SK-N-SH (cell line): ENCODE measurements around the gene RPS6KA2. TPM values are rescaled to one million over a fixed set of nuclear protein-coding genes. Genes with fewer than 3 reads are reported as not detected.
A peak's percentile ranks its signal among the peaks of the same experiment; 100 is the strongest.

Source experiments
- CTCF ChIA-PET: fragments of 300-600, 350-600 bp; formaldehyde crosslinking; extraction: SDS; loops from one replicate; lab custom pipeline; 2021; lab: Yijun Ruan, JAX
- POLR2A ChIA-PET: fragments of 350-600 bp; sonication (Branson Sonifier 250); formaldehyde crosslinking; extraction: SDS; loops from one replicate; lab custom pipeline; 2020; ENCODE audit warnings: antibody characterized with exemption, inconsistent platforms; lab: Yijun Ruan, JAX
- DNase-seq: peaks from one replicate; pipeline ENCODE4 v3.0.0; 2012
- H2AFZ ChIP-seq: fragments of 200-600 bp; sonication (generic); 2 replicates; pipeline ENCODE4 v1.8.1; 2016; ENCODE audit warnings: antibody characterized with exemption, mild to moderate bottlenecking, low read depth
- H3F3A ChIP-seq: fragments of 200-600 bp; sonication (generic); replicated peaks from 2 replicates; pipeline ENCODE3; 2016; ENCODE audit warnings: antibody characterized with exemption, mild to moderate bottlenecking; ENCODE audit not compliant: insufficient read depth
- H3K27ac ChIP-seq, 2 experiments: fragments of 200-500 bp in 1 of 2; fragments of 200-600 bp in 1 of 2; sonication (Bioruptor generic) in 1 of 2; sonication (generic), shearing (Covaris generic) in 1 of 2; 2 replicates each; pipeline versions ENCODE4 v1.5.1 to v1.6.1; 2014 to 2016; ENCODE audit warnings: low read depth in 2 of 2, inconsistent platforms in 1 of 2, low read length in 1 of 2, mild to moderate bottlenecking in 1 of 2, mixed read lengths in 1 of 2
- H3K27me3 ChIP-seq: fragments of 200-600 bp; sonication (generic), shearing (Covaris generic); 2 replicates; pipeline ENCODE4 v1.6.1; 2016; ENCODE audit warnings: mixed run types; ENCODE audit not compliant: insufficient read depth
- H3K36me3 ChIP-seq, 2 experiments: fragments of 200-500 bp in 1 of 2; fragments of 200-600 bp in 1 of 2; sonication (Bioruptor generic) in 1 of 2; sonication (generic) in 1 of 2; replicated peaks in 1 of 2; 2 replicates each; pipeline versions ENCODE3 to v1.5.1; 2014 to 2016; ENCODE audit warnings: low read length in 1 of 2, mild to moderate bottlenecking in 1 of 2; ENCODE audit not compliant: insufficient read depth in 2 of 2, control insufficient read depth in 1 of 2
- H3K4me1 ChIP-seq, 2 experiments: fragments of 200-500 bp in 1 of 2; fragments of 200-600 bp in 1 of 2; sonication (Bioruptor generic) in 1 of 2; sonication (generic), shearing (Covaris generic) in 1 of 2; 2 replicates each; pipeline versions ENCODE4 v1.5.1 to v1.6.1; 2014 to 2016; ENCODE audit warnings: low read depth in 1 of 2, low read length in 1 of 2, mixed run types in 1 of 2; ENCODE audit not compliant: insufficient read depth in 2 of 2, control insufficient read depth in 1 of 2
- H3K4me2 ChIP-seq: fragments of 200-600 bp; sonication (generic), shearing (Covaris generic); 2 replicates; pipeline ENCODE4 v1.6.1; 2017; ENCODE audit warnings: mixed run types
- H3K4me3 ChIP-seq, 2 experiments: fragments of 200-500 bp in 1 of 2; fragments of 200-600 bp in 1 of 2; sonication (Bioruptor generic) in 1 of 2; sonication (generic), shearing (Covaris generic) in 1 of 2; 2 replicates each; pipeline versions ENCODE4 v1.5.1 to v1.8.1; 2014 to 2016; ENCODE audit warnings: low read depth in 2 of 2, inconsistent platforms in 1 of 2, low read length in 1 of 2, mild to moderate bottlenecking in 1 of 2, mixed read lengths in 1 of 2, moderate library complexity in 1 of 2
- H3K79me2 ChIP-seq: fragments of 200-600 bp; sonication (generic); 2 replicates; pipeline ENCODE4 v1.8.1; 2017; ENCODE audit warnings: mild to moderate bottlenecking; ENCODE audit not compliant: insufficient read depth
- H3K9ac ChIP-seq: fragments of 200-600 bp; sonication (generic); 2 replicates; pipeline ENCODE4 v1.6.1; 2017; ENCODE audit warnings: mixed run types
- H3K9me2 ChIP-seq: fragments of 200-600 bp; sonication (generic); 2 replicates; pipeline ENCODE4 v1.6.1; 2017; ENCODE audit warnings: mixed run types
- H3K9me3 ChIP-seq: fragments of 200-600 bp; sonication (generic); 2 replicates; pipeline ENCODE4 v1.6.1; 2017; ENCODE audit warnings: mixed run types, mild to moderate bottlenecking, moderate library complexity
- H4K20me1 ChIP-seq: fragments of 200-600 bp; sonication (generic); 2 replicates; pipeline ENCODE4 v1.6.1; 2017; ENCODE audit warnings: mild to moderate bottlenecking, mixed run types; ENCODE audit not compliant: insufficient read depth
- CHD2 ChIP-seq: fragments of 150-350 bp; IDR thresholded peaks from 2 replicates; pipeline ENCODE4 v1.6.1; 2018; ENCODE audit warnings: low read length; ENCODE audit not compliant: partially characterized antibody
- ELF1 ChIP-seq: IDR thresholded peaks from 2 replicates; pipeline ENCODE4 v1.4.0; 2012
- EP300 ChIP-seq, 2 experiments: IDR thresholded peaks; 2 replicates each; pipeline versions ENCODE4 v1.4.0 to v1.6.1; 2012; ENCODE audit warnings: borderline replicate concordance in 1 of 2, low read depth in 1 of 2, low read length in 1 of 2
- EZH2phosphoT487 ChIP-seq: fragments of 200-600 bp; sonication (generic); IDR thresholded peaks from 2 replicates; pipeline ENCODE4 v1.6.1; 2017; ENCODE audit warnings: low read depth, mixed run types, mild to moderate bottlenecking, antibody characterized with exemption, moderate library complexity, borderline replicate concordance
- FOXJ3 ChIP-seq: sonication (generic); formaldehyde crosslinking; IDR thresholded peaks from 2 replicates; pipeline ENCODE4 v1.5.1; 2020; ENCODE audit warnings: mild to moderate bottlenecking, missing genetic modification reagents
- FOXM1 ChIP-seq: IDR thresholded peaks from 2 replicates; pipeline ENCODE4 v1.4.0; 2012; ENCODE audit warnings: low read depth, mild to moderate bottlenecking
- JUND ChIP-seq: IDR thresholded peaks from 2 replicates; pipeline ENCODE4 v1.4.0; 2012
- MXI1 ChIP-seq: IDR thresholded peaks from 2 replicates; pipeline ENCODE4 v1.6.1; 2012; ENCODE audit warnings: mild to moderate bottlenecking, low read depth, low read length, improper control_type of control experiment
- NFIC ChIP-seq: IDR thresholded peaks from 2 replicates; pipeline ENCODE4 v1.4.0; 2012; ENCODE audit warnings: borderline replicate concordance
- NRF1 ChIP-seq: IDR thresholded peaks from 2 replicates; pipeline ENCODE4 v1.6.1; 2012; ENCODE audit warnings: low read depth, mild to moderate bottlenecking, low read length
- PBX3 ChIP-seq: IDR thresholded peaks from 2 replicates; pipeline ENCODE4; 2012
- POLR2AphosphoS5 ChIP-seq: IDR thresholded peaks from 2 replicates; pipeline ENCODE4 v1.6.1; 2012; ENCODE audit warnings: low read depth, low read length
- RAD21 ChIP-seq: IDR thresholded peaks from 2 replicates; pipeline ENCODE4 v1.6.1; 2012; ENCODE audit warnings: mild to moderate bottlenecking, low read length
- REST ChIP-seq: IDR thresholded peaks from 2 replicates; pipeline ENCODE4 v1.6.1; 2012; ENCODE audit warnings: mild to moderate bottlenecking, low read depth, low read length, moderate library complexity
- RFX5 ChIP-seq: IDR thresholded peaks from 2 replicates; pipeline ENCODE4 v1.6.1; 2012; ENCODE audit warnings: mild to moderate bottlenecking, improper control_type of control experiment, low read length
- RXRA ChIP-seq: IDR thresholded peaks from 2 replicates; pipeline ENCODE4 v1.4.0; 2012; ENCODE audit warnings: low read depth, mild to moderate bottlenecking, borderline replicate concordance
- TEAD4 ChIP-seq: IDR thresholded peaks from 2 replicates; pipeline ENCODE4 v1.4.0; 2012; ENCODE audit warnings: mild to moderate bottlenecking, borderline replicate concordance; ENCODE audit not compliant: insufficient read depth
- USF1 ChIP-seq: IDR thresholded peaks from 2 replicates; pipeline ENCODE4 v1.4.0; 2012; ENCODE audit warnings: low read depth, borderline replicate concordance
- WGBS: methylation state at CpG from one replicate; pipeline ENCODE4 v1.1.6; 2017; ENCODE audit warnings: low lambda C conversion rate; 5-methylcytosine and 5-hydroxymethylcytosine counted together
- polyA plus RNA-seq, 3 experiments: library from polyadenylated mRNA; depleted of rRNA; stranded (reverse); fragments of >200 nt; gene quantifications; 2 replicates each; pipeline ENCODE4 v1.2.3, GENCODE V29; 2012
- TF ChIP-seq, protein P1 (sequence below): IDR thresholded peaks from 2 replicates; pipeline ENCODE4 v1.4.0; 2012; ENCODE audit warnings: low read depth, borderline replicate concordance

RPS6KA2 gene
- polyA plus RNA-seq, 1 of the 3 experiments (the other 2 are of a cell fraction): 59.5 TPM

GRCh38 chr6:166438211-166438861 lies 188.7 kb downstream of the RPS6KA2 start:
- Histone ChIP-seq H3K4me2 (no peak overlapping the region), H3F3A (no peaks in the 10 kb centered on the region), H3K36me3 (peaks cover 4 to 57% of the 10 kb centered on the region in 2 experiments), H3K27ac (peak overlapping the region in 1 of 2 experiments; percentile 93; a peak in 2 of 4 replicates), H4K20me1 (no peaks in the 10 kb centered on the region), H3K9me3 (no peaks in the 10 kb centered on the region), H3K4me1 (peaks cover 0 to 58% of the 10 kb centered on the region in 2 experiments; a peak in 2 of 4 replicates), H3K79me2 (no peaks in the 10 kb centered on the region), H3K27me3 (no peaks in the 10 kb centered on the region), H3K4me3 (no peak overlapping the region), H3K9me2 (no peaks in the 10 kb centered on the region), H2AFZ (no peak overlapping the region), H3K9ac (no peak overlapping the region)
- DNase-seq: no peak
- WGBS: 91% methylated on average over 16 of the region's 16 CpGs
- TF ChIP-seq POLR2AphosphoS5: no peak
- no peak for TF ChIP-seq RXRA
- no peak for TF ChIP-seq EP300 (IDR thresholded peaks at IDR 0.05; ENCODE audit: borderline replicate concordance in 1 of 2, low read depth in 1 of 2, low read length in 1 of 2)
- TF ChIP-seq RFX5: no peak
- TF ChIP-seq TEAD4: no peak
- TF ChIP-seq FOXJ3 (CRISPR knock-in tag): no peak
- TF ChIP-seq FOXM1: no peak
- TF ChIP-seq NRF1: no peak
- no peak for TF ChIP-seq JUND
- TF ChIP-seq USF1: no peak
- TF ChIP-seq CHD2: no peak
- TF ChIP-seq EZH2phosphoT487: no peak
- TF ChIP-seq PBX3: no peak
- no peak for TF ChIP-seq MXI1
- TF ChIP-seq RAD21: no peak
- POLR2A ChIA-PET: interaction anchor here (0.6 to 1.0 kb wide), 2 partner anchors 22 to 36 kb away, joined by 3 to 5 read pairs; no protein-coding TSS in a partner anchor
- CTCF ChIA-PET: interaction anchor here (1.0 to 1.7 kb wide), 8 partner anchors 13 to 337 kb away, joined by 3 to 7 read pairs (median 4); no protein-coding TSS in a partner anchor

- Histone ChIP-seq H4K20me1 (no peaks in the 10 kb centered on the region), H2AFZ (no peak overlapping the region), H3F3A (no peaks in the 10 kb centered on the region), H3K4me2 (no peak overlapping the region), H3K4me3 (no peak overlapping the region), H3K36me3 (peaks cover 3 to 54% of the 10 kb centered on the region in 2 experiments), H3K4me1 (peaks cover 0 to 58% of the 10 kb centered on the region in 2 experiments; a peak in 2 of 4 replicates), H3K27me3 (no peaks in the 10 kb centered on the region), H3K79me2 (no peaks in the 10 kb centered on the region), H3K9ac (no peak overlapping the region), H3K27ac (peak overlapping the region in 1 of 2 experiments; percentile 16; a peak in 1 of 4 replicates), H3K9me2 (no peaks in the 10 kb centered on the region), H3K9me3 (no peaks in the 10 kb centered on the region)
- ChIA-PET CTCF (interaction anchor here (0.6 to 2.8 kb wide), 4 partner anchors 37 to 338 kb away, joined by 4 to 11 read pairs (median 6); no protein-coding TSS in a partner anchor), POLR2A (interaction anchor here (1.0 kb wide), 1 partner anchor 23 kb away, joined by 3 read pairs; no protein-coding TSS in a partner anchor)
- WGBS: 88% methylated on average over 15 of the region's 15 CpGs
- no peak for DNase-seq
- TF ChIP-seq REST (no peak), TEAD4 (no peak), NFIC (no peak), ELF1 (no peak), EZH2phosphoT487 (no peak)
- TF ChIP-seq, protein P1, sequence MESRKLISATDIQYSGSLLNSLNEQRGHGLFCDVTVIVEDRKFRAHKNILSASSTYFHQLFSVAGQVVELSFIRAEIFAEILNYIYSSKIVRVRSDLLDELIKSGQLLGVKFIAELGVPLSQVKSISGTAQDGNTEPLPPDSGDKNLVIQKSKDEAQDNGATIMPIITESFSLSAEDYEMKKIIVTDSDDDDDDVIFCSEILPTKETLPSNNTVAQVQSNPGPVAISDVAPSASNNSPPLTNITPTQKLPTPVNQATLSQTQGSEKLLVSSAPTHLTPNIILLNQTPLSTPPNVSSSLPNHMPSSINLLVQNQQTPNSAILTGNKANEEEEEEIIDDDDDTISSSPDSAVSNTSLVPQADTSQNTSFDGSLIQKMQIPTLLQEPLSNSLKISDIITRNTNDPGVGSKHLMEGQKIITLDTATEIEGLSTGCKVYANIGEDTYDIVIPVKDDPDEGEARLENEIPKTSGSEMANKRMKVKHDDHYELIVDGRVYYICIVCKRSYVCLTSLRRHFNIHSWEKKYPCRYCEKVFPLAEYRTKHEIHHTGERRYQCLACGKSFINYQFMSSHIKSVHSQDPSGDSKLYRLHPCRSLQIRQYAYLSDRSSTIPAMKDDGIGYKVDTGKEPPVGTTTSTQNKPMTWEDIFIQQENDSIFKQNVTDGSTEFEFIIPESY: no peak
Measured at GRCh38 chr6:166437661-166438060, 189.4 kb downstream of the RPS6KA2 start.
